Measurements from ENCODE around the gene DIAPH2. TPM values are rescaled to one million over a fixed set of nuclear protein-coding genes. Genes with fewer than 3 reads are reported as not detected.

The DIAPH2 gene
- total and polyA plus RNA-seq, 2 donors (not counting 1 experiment from before 2014, with no cell fraction given), result 4.2 to 32.4 TPM

GRCh38 chrX:97159916-97160800 is 475.5 kb downstream of the DIAPH2 start:
- intact Hi-C loops (cut with micrococcal nuclease), result no loop called here
- Mint-ChIP-seq H3K27me3 (no peaks in the 10 kb centered on the region), H3K4me1 (no peaks in the 10 kb centered on the region), H3K4me3 (no peak overlapping the region), H3K27ac (no peak overlapping the region), H3K9me3 (ENCODE audit: insufficient read depth) (no peaks in the 10 kb centered on the region)
- no peak overlapping the region for H3K4me2 ChIP-seq (replicated peaks; ENCODE audit: low read depth, low read length, poor library complexity, severe bottlenecking)
- H2AFZ ChIP-seq (ENCODE audit: insufficient read depth, low read depth, low read length, poor library complexity, severe bottlenecking), result no peak overlapping the region
- H3K9me3 ChIP-seq (ENCODE audit: control extremely low read depth in 1 of 3, control insufficient read depth in 2 of 3, insufficient read depth in 1 of 3, low read length in 2 of 3), result no peaks in the 10 kb centered on the region
- no peaks in the 10 kb centered on the region for H4K20me1 ChIP-seq (ENCODE audit: control insufficient read depth, insufficient read depth, low read length, poor library complexity, severe bottlenecking)
- no peak overlapping the region for H3K27ac ChIP-seq (ENCODE audit: low read length in 2 of 2)
- ATAC-seq (ENCODE audit: low read depth) (no peak), DNase-seq (no peak)
- H3K9ac ChIP-seq (ENCODE audit: low read length), result no peak overlapping the region
- H3K4me1 ChIP-seq (ENCODE audit: control insufficient read depth in 2 of 2, insufficient read depth in 2 of 2, low read length in 2 of 2), result no peaks in the 10 kb centered on the region
- TF ChIP-seq EZH2 (IDR thresholded peaks at IDR 0.05; ENCODE audit: borderline replicate concordance, insufficient read depth, low read depth, low read length, poor library complexity, severe bottlenecking), result no peak
- TF ChIP-seq, protein P1, sequence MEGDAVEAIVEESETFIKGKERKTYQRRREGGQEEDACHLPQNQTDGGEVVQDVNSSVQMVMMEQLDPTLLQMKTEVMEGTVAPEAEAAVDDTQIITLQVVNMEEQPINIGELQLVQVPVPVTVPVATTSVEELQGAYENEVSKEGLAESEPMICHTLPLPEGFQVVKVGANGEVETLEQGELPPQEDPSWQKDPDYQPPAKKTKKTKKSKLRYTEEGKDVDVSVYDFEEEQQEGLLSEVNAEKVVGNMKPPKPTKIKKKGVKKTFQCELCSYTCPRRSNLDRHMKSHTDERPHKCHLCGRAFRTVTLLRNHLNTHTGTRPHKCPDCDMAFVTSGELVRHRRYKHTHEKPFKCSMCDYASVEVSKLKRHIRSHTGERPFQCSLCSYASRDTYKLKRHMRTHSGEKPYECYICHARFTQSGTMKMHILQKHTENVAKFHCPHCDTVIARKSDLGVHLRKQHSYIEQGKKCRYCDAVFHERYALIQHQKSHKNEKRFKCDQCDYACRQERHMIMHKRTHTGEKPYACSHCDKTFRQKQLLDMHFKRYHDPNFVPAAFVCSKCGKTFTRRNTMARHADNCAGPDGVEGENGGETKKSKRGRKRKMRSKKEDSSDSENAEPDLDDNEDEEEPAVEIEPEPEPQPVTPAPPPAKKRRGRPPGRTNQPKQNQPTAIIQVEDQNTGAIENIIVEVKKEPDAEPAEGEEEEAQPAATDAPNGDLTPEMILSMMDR (IDR thresholded peaks at IDR 0.05), result no peak
- 100% methylated on average over 1 of the region's 7 CpGs for WGBS (ENCODE audit: insufficient coverage)
- H3K27me3 ChIP-seq (replicated peaks in 1 of 4; ENCODE audit: control extremely low read depth in 1 of 4, control insufficient read depth in 3 of 4, insufficient read depth in 4 of 4, low read length in 3 of 4), result no peaks in the 10 kb centered on the region
- no peaks in the 10 kb centered on the region for H3K36me3 ChIP-seq (replicated peaks in 1 of 2; ENCODE audit: control extremely low read depth in 1 of 2, control insufficient read depth in 1 of 2, extremely low read depth in 1 of 2, insufficient read depth in 2 of 2, low read length in 1 of 2)
- no peak overlapping the region for H3K4me3 ChIP-seq (ENCODE audit: control extremely low read depth in 1 of 5, extremely low read depth in 1 of 5, insufficient read depth in 1 of 5, low read depth in 2 of 5, low read length in 4 of 5)
- POLR2A ChIA-PET, result no interaction called here
- no peaks in the 10 kb centered on the region for H3K79me2 ChIP-seq (ENCODE audit: control insufficient read depth, insufficient read depth, low read length)
- CTCF ChIA-PET, result no interaction called here

DNA sequence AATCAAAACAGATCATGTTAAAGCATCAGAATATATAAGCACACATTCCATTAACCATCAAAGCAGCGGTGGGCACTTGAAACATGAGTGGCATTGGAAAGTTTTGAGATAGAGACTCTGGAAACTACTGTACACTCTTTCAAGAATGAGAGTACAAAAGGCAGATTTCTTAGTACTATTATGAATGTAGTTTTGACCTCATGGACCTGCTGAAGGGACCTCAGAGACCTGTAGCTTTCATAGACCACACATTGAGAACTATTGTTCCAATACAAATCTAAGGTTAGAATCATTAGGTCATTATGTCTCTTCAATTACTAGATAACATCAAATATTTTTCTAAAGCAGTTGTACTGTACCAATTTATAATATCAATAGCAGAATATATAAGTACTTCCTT is 482.7 kb downstream of the DIAPH2 start:
- CTCF ChIA-PET, result no interaction called here
- Histone ChIP-seq H3K4me1 (ENCODE audit: control insufficient read depth in 2 of 2, insufficient read depth in 2 of 2, low read length in 2 of 2) (peaks cover 9 to 12% of the 10 kb centered on the region in 2 donors), H3K4me2 (replicated peaks; ENCODE audit: low read depth, low read length, poor library complexity, severe bottlenecking) (no peak overlapping the region), H3K79me2 (ENCODE audit: control insufficient read depth, insufficient read depth, low read length) (no peaks in the 10 kb centered on the region), H3K9ac (ENCODE audit: low read length) (no peak overlapping the region), H3K27me3 (replicated peaks in 1 of 4; ENCODE audit: control extremely low read depth in 1 of 4, control insufficient read depth in 3 of 4, insufficient read depth in 4 of 4, low read length in 3 of 4) (no peaks in the 10 kb centered on the region), H3K4me3 (ENCODE audit: control extremely low read depth in 1 of 5, extremely low read depth in 1 of 5, insufficient read depth in 1 of 5, low read depth in 2 of 5, low read length in 4 of 5) (no peak overlapping the region), H3K36me3 (replicated peaks in 1 of 2; ENCODE audit: control extremely low read depth in 1 of 2, control insufficient read depth in 1 of 2, extremely low read depth in 1 of 2, insufficient read depth in 2 of 2, low read length in 1 of 2) (no peaks in the 10 kb centered on the region), H2AFZ (ENCODE audit: insufficient read depth, low read depth, low read length, poor library complexity, severe bottlenecking) (no peak overlapping the region), H3K9me3 (ENCODE audit: control extremely low read depth in 1 of 3, control insufficient read depth in 2 of 3, insufficient read depth in 1 of 3, low read length in 2 of 3) (no peaks in the 10 kb centered on the region), H3K27ac (ENCODE audit: low read length in 2 of 2) (no peak overlapping the region), H4K20me1 (ENCODE audit: control insufficient read depth, insufficient read depth, low read length, poor library complexity, severe bottlenecking) (no peaks in the 10 kb centered on the region)
- no peaks in the 10 kb centered on the region for H3K9me3 Mint-ChIP-seq (ENCODE audit: insufficient read depth)
- intact Hi-C loops (cut with micrococcal nuclease), result no loop called here
- DNase-seq (no peak), ATAC-seq (ENCODE audit: low read depth) (no peak)
- no CpG with 5 or more reads among the region's 1 CpG for WGBS (ENCODE audit: insufficient coverage)
- peaks cover 21% of the 10 kb centered on the region for H3K4me1 Mint-ChIP-seq
- POLR2A ChIA-PET, result no interaction called here
- TF ChIP-seq EZH2 (IDR thresholded peaks at IDR 0.05; ENCODE audit: borderline replicate concordance, insufficient read depth, low read depth, low read length, poor library complexity, severe bottlenecking), result no peak
- TF ChIP-seq, protein P1 (IDR thresholded peaks at IDR 0.05), result no peak
- no peak overlapping the region for H3K27ac Mint-ChIP-seq
- H3K27me3 Mint-ChIP-seq, result no peaks in the 10 kb centered on the region
- no peak overlapping the region for H3K4me3 Mint-ChIP-seq

All from B cell (primary cell).